GM18951 (cell line): ENCODE measurements around the gene CUTA.
A peak's percentile ranks its signal among the peaks of the same experiment; 100 is the strongest.

Experiments used
- POLR2A ChIP-seq: IDR thresholded peaks from 4 replicates; pipeline ENCODE4 v1.6.1; 2011; ENCODE audit warnings: mild to moderate bottlenecking; ENCODE audit not compliant: insufficient read length, insufficient read depth; ENCODE audit errors: extremely low read depth
- in situ Hi-C: fragments of 300-500 bp; cut with MboI; formaldehyde crosslinking; loops from one replicate; pipeline ENCODE4 v1.12.0; 2022; ENCODE audit warnings: low sequenced_read_pairs, mixed read lengths, inconsistent platforms; ENCODE audit not compliant: unreplicated experiment

CUTA gene, protein sequence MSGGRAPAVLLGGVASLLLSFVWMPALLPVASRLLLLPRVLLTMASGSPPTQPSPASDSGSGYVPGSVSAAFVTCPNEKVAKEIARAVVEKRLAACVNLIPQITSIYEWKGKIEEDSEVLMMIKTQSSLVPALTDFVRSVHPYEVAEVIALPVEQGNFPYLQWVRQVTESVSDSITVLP

GRCh38 chr6:33417903-33418689 lies at the start of gene CUTA:
CUTA (minus strand) TSS chr6:33418107; CDS start chr6:33418000, 107 bp downstream.
- in situ Hi-C loops = no loop called here
- TF ChIP-seq POLR2A = peak; percentile 64

DNA sequence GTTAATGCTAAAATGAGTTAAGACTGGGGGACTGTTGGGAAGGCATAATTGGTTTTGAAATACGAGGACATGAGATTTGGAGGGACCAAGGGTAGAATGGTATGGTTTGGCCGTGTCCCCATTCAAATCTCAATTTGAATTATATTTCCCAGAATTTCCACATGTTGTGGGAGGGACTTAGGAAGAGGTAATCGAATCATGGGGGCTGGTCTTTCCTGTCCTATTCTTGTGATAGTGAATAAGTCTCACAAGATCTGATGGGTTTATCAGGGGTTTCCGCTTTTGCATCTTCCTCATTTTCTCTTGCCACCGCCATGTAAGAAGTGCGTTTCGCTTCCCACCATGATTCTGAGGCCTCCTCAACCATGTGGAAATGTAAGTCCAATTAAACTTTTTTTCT lies 49.2 kb upstream of the CUTA start:
- TF ChIP-seq POLR2A = no peak
- in situ Hi-C loops = no loop called here

DNA sequence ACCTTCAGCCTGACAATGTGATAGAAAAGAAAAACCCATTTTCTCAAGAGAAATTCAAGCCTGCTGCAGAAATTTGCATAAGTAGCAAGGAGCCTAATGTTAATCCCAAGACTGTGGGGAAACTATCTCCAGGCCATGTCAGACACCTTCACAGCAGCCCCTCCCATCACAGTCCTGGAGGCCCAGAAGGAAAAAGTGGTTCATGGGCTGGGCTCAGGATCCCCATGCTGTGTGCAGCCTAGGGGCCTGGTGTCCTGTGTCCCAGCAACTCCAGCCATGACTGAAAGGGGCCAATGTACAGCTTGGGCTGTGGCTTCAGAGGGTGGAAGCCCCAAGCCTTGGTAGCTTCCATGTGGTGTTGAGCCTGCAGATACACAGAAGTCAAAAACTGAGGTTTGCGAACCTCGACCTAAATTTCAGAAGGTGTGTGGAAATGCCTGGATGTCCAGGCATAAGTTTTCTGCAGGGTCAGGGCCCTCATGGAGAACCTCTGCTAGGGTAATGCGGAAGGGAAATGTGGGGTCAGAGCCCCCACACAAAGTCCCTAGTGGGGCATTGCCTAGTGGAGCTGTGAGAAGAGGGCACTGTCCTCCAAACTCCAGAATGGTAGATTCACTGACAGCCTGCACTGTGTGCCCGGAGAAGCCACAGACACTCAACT lies 48.3 kb upstream of the CUTA start:
- in situ Hi-C loops = no loop called here
- no peak for TF ChIP-seq POLR2A

DNA sequence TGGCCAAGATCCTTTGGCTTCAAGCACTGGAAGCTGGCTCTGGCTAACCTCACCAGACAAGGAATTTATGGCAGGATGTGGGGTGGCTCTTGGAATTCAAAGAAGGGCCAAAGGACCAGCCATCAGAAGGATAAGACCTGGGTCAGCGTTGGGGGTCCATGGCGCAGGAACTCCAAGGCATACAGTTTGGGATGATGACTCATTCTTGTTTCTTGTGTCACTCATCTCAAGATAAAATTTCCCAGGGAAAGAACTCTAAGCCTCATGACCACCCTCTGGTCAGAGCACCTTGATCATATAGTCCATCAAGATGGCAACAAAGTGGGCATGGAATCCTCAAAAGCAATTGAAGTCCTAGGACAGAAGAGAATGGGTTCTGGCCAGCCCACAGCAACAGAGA lies 41.3 kb upstream of the CUTA start:
- no peak for TF ChIP-seq POLR2A
- in situ Hi-C loops = no loop called here

- TF ChIP-seq POLR2A = no peak
- in situ Hi-C loops = no loop called here
Observed at GRCh38 chr6:33458676-33459075, 40.8 kb upstream of the CUTA start.

- in situ Hi-C loops = no loop called here
- TF ChIP-seq POLR2A = no peak
Observed at GRCh38 chr6:33456156-33456555, 38.2 kb upstream of the CUTA start.

GRCh38 chr6:33455051-33455450 lies 37.1 kb upstream of the CUTA start:
- no peak for TF ChIP-seq POLR2A
- in situ Hi-C loops = no loop called here

GRCh38 chr6:33454009-33454946 lies 36.4 kb upstream of the CUTA start, which contains the start of gene ZBTB9:
ZBTB9 (plus strand) TSS chr6:33454576; CDS start chr6:33455101, 525 bp downstream.
- peak; percentile 95 for TF ChIP-seq POLR2A
- in situ Hi-C loops = no loop called here

GRCh38 chr6:33453393-33454008 lies 35.6 kb upstream of the CUTA start:
- no peak for TF ChIP-seq POLR2A
- in situ Hi-C loops = no loop called here

GRCh38 chr6:33452496-33452895 lies 34.6 kb upstream of the CUTA start:
- TF ChIP-seq POLR2A = no peak
- in situ Hi-C loops = no loop called here

- TF ChIP-seq POLR2A = no peak
- in situ Hi-C loops = no loop called here
Observed at GRCh38 chr6:33451606-33452005, 33.7 kb upstream of the CUTA start.

- no peak for TF ChIP-seq POLR2A
- in situ Hi-C loops = no loop called here
Observed at GRCh38 chr6:33450434-33450833, 32.5 kb upstream of the CUTA start.
